Astrocyte (in vitro differentiated cells and primary cell): ENCODE measurements around the gene PMF1.

ENCODE experiments used
- EZH2 ChIP-seq: IDR thresholded peaks from 2 replicates; pipeline ENCODE4 v1.6.1; 2012; ENCODE audit warnings: mild to moderate bottlenecking, low read length, inconsistent platforms; ENCODE audit not compliant: insufficient read depth
- TF ChIP-seq, protein P1 (sequence below): IDR thresholded peaks from 2 replicates; pipeline ENCODE4 v1.5.1; 2011; ENCODE audit warnings: low read depth, mild to moderate bottlenecking, inconsistent platforms, low read length, moderate library complexity; ENCODE audit not compliant: insufficient read depth

DNA sequence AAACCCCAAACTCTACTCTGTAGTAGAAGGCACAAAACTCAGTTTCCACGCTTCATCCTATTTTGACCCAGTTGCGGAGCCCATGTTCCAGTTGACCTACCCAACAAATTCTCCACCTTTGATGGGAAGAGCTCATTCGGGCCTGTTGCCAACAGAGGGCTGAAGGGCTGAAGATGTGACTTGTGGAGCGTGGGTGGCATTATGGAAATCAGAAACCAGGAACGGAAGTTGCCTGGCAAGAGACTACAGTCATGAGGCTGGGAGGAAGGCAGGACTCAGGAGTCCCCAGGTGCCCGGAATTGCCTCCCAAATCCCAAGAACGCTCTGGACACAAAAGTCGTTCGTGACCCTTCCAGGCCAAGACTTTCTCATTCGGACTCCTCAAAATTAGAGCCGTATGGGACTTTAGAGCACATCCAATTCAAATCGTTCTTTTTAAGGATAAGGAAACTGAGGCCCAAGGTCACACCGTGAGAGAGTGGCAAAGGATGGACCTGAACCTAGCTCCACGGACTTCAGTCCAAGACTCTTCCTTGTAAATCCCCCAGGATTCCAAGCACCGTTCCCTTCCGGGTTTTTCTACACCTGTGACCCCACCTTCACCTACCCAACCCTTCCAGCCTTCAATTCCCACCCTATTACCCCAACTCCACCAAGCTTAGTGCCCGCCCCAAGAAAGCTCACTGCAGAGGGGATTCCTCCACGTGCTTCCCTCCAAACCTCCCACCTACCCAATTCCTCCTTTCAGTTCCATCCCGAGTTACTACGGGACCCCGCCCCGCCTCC is 69.1 kb downstream of the PMF1 start:
- no peak for TF ChIP-seq EZH2
- TF ChIP-seq, protein P1, sequence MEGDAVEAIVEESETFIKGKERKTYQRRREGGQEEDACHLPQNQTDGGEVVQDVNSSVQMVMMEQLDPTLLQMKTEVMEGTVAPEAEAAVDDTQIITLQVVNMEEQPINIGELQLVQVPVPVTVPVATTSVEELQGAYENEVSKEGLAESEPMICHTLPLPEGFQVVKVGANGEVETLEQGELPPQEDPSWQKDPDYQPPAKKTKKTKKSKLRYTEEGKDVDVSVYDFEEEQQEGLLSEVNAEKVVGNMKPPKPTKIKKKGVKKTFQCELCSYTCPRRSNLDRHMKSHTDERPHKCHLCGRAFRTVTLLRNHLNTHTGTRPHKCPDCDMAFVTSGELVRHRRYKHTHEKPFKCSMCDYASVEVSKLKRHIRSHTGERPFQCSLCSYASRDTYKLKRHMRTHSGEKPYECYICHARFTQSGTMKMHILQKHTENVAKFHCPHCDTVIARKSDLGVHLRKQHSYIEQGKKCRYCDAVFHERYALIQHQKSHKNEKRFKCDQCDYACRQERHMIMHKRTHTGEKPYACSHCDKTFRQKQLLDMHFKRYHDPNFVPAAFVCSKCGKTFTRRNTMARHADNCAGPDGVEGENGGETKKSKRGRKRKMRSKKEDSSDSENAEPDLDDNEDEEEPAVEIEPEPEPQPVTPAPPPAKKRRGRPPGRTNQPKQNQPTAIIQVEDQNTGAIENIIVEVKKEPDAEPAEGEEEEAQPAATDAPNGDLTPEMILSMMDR = no peak
